ENCODE results near the gene VNN1. TPM values are rescaled to one million over a fixed set of nuclear protein-coding genes. Genes with fewer than 3 reads are reported as not detected.

VNN1 gene
- total RNA-seq = 0.20 and 0.69 TPM in 2 replicates

GRCh38 chr6:132713352-132714134, at the start of gene VNN1:
Gene VNN1, minus strand, starts transcription at chr6:132714055. Its CDS starts 20 bp downstream, at chr6:132714035.

GRCh38 chr6:132659082-132659481, 54.8 kb downstream of the VNN1 start, which contains the start of gene TAAR1:
Gene TAAR1, minus strand, starts transcription at chr6:132659182. Its CDS starts 13,179 bp downstream, at chr6:132646003.

Other genes starting within 250 kb of the VNN1 start
- gene STX7, start 200.9 kb downstream of the VNN1 start, total RNA-seq = 28.9 and 43.6 TPM in 2 replicates
- not detected in 2 replicates for gene TAAR9, start 175.8 kb downstream of the VNN1 start, total RNA-seq
- gene TAAR8, start 161.4 kb downstream of the VNN1 start, total RNA-seq = not detected in 2 replicates
- not detected in 2 replicates for gene TAAR6, start 143.7 kb downstream of the VNN1 start, total RNA-seq
- gene TAAR5, start 124.3 kb downstream of the VNN1 start, total RNA-seq = not detected in 2 replicates
- not detected in 2 replicates for gene TAAR2, start 89.8 kb downstream of the VNN1 start, total RNA-seq
- gene TAAR1, start 54.9 kb downstream of the VNN1 start, total RNA-seq = not detected in 2 replicates
- gene VNN2, start 43.8 kb upstream of the VNN1 start, total RNA-seq = not detected in 2 replicates
- 10.7 and 14.2 TPM in 2 replicates for gene SLC18B1, start 84.6 kb upstream of the VNN1 start, total RNA-seq
- gene RPS12, start 100.5 kb upstream of the VNN1 start, total RNA-seq = 2,062 and 2,246 TPM in 2 replicates